Pulmonary artery endothelial cell (primary cell): ENCODE measurements around the gene NIPSNAP3A. TPM values are rescaled to one million over a fixed set of nuclear protein-coding genes. Genes with fewer than 3 reads are reported as not detected.

Experiments used
- DNase-seq: peaks from one replicate; pipeline ENCODE4 v3.0.0-alpha.2; 2011; ENCODE audit warnings: low read depth, low spot score
- total RNA-seq: library from RNA; depleted of rRNA; stranded (reverse); fragments of >200 nt; gene quantifications from 2 replicates; pipeline ENCODE4 v1.2.3, GENCODE V29; 2014

The NIPSNAP3A gene
- total RNA-seq, 1 donor from 2014 or later: 54.5 TPM

DNA sequence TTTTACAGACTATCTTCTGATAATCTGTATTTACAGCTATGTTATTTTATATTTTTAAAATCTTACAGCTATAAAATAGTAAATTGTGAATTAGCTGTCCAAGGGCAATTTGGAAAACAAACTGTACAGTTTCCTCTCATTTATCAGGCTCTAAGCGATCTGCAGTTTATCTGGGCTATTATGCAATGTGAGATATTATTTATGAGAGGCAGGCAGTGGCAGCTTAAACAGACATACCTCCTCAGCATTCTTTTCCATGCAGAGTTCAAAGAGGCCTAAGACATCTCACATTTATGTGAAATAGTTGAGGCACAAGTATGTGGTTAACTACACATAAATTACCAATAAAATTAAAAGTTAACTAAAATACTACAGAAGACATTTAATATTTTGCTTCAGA lies 26.6 kb downstream of the NIPSNAP3A start:
- no peak for DNase-seq

- no peak for DNase-seq
Observed at GRCh38 chr9:104774831-104775573, 27.5 kb downstream of the NIPSNAP3A start.

- no peak for DNase-seq
Observed at GRCh38 chr9:104775574-104775936, 28.1 kb downstream of the NIPSNAP3A start.

- no peak for DNase-seq
Observed at GRCh38 chr9:104775976-104776375, 28.5 kb downstream of the NIPSNAP3A start.

DNA sequence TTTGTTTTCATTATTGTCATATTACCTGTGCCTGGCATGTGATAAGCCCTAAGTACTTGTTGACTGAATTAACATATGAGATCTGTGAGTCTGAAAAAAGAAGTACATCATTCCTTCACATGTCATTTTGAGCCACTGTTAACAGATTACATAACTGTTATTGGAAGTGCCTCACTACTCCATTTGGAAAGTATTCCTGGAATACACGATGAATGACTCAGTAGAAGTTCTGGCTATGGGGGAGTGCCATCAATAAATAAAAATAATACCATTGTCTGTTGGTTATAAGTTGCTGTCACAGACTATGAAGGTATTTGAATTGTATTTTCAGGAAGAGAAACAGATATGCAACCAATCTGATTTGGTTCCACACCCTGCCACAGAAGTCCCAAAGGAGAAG lies 29.3 kb downstream of the NIPSNAP3A start:
- no peak for DNase-seq

DNA sequence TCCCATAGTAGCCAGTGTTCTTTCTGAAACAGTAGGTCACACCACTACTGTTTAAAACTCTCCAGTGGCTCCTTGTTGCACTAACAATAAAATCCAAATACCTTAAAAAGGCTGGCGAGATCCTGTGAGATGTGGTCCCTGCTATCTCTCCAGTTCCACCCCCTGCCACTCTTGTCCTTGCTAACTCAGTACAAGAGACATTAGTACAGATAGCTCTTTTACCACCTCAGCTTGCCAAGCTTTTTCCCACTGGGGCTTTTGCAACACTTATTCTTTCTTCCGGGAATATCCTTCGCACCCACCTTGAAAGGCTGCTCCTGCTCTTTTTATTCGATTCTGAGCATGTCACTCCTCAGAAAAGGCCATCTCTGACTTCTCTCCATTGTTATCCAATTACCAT lies 31.3 kb downstream of the NIPSNAP3A start:
- no peak for DNase-seq

GRCh38 chr9:104779334-104779733 lies 31.9 kb downstream of the NIPSNAP3A start:
- DNase-seq: no peak

- no peak for DNase-seq
Observed at GRCh38 chr9:104779946-104780535, 32.6 kb downstream of the NIPSNAP3A start.

GRCh38 chr9:104780796-104781395 lies 33.4 kb downstream of the NIPSNAP3A start:
- DNase-seq: no peak

- no peak for DNase-seq
Observed at GRCh38 chr9:104783588-104783987, 36.1 kb downstream of the NIPSNAP3A start.

DNA sequence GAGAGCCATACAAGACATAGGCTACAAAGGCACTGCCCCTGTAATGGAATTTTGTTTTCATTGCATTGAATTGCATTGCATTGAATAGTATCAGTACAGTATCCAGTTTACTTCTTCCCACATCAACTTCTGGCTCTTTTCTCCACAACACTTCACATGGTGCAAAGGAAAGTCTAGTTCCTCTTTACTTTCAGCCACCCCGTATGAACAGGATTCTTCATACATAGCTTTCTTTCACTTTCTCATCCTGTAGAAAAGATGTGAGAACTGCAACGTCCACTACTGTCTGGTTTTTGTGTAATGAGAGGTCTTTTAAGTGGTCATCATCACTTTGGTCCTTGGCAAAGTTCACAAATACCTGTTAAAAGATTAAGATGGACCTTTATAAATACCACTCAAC lies 36.6 kb downstream of the NIPSNAP3A start:
- DNase-seq: no peak

DNA sequence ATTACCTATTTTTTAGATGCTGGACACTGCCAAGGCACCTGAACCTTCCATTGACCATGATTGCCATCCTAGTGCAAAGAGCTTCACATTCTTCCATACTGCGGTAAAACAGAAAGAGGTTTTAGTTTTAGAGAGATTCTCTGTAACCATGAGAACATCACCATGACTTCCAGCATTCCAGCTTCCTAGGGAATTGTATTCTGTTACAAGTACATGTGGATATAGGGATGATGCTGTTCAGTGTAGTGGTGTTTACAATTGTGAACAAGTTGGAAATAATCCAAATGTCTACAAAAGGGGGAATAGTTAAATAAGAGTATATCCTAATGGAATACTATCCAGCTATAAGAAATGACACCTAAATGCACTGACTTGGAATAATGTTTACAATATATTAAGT lies 38.8 kb downstream of the NIPSNAP3A start:
- no peak for DNase-seq

DNA sequence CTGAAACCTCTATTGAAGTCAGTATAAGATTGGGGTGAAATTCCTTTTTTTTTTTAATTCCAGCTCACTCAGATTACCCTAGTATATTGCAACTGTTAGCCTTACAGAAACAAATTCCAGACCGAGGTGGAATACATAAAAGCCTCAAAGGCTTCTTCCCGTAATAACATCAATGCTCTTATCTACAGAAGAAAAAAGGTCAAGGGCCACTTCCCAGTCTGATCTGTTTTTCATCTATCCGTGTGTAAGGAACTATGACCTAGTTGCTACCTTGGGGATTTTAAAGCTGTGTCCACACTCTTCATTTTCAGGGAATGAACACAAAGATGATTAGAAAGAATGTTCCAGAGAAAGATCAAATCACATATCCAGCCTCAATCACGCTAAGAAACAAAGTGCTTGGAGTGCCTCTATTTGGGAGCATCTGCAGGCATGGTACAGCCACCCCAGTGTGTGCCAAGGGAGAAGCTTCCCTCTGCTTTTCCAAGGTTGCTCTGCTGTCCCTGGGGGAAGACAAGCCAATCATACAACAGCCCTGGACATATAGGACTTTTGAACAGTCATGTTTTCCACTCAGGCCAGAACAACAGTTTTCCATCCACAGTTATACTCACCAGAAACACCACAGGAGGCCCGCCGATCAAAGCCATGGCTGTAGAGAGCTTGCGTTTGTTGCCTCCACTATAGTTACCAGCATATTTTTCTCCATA lies 40.0 kb downstream of the NIPSNAP3A start:
- DNase-seq: no peak

DNA sequence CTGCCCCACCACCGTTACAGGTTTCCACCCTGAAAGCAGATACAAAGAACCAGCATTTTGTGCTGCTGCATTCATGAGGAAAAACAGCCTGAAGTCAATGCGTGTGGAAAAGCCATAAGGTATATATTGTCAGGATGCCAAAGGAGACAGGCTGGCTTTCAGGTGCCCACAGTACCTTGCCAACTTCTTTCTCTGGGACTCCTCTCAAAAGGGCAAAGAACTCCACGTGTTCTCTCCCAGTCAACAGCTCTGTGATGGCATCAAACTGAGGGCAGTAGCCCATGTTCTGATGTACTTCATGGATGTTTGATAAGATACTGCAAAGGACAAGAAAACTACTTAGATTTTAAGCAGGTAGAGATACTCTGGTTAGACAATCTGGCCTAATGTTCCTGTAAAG lies 40.8 kb downstream of the NIPSNAP3A start:
- DNase-seq: no peak

- DNase-seq: no peak
Observed at GRCh38 chr9:104794070-104794469, 46.6 kb downstream of the NIPSNAP3A start.

GRCh38 chr9:104795082-104795481 lies 47.6 kb downstream of the NIPSNAP3A start:
- no peak for DNase-seq

DNA sequence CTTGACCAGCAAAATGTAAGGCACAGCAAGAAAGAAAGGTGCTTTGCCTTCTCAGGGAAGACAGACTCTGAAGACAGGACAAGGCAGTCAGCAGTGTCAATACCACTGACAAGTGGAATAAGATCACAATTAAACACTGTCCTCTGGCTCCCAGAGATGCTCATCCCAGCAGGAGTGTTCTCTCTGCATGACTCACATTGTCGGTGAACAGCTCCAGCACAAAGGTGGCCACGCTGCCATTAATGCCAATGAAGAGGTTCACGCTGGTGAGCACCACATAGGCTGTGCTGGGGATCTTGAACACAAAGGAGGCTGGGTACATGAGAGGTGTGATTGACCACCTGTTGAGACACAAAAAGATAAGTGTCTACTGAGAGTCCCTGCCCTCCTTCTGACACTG lies 48.4 kb downstream of the NIPSNAP3A start:
- no peak for DNase-seq

- DNase-seq: no peak
Observed at GRCh38 chr9:104798209-104798995, 50.9 kb downstream of the NIPSNAP3A start.

- no peak for DNase-seq
Observed at GRCh38 chr9:104800068-104800785, 52.7 kb downstream of the NIPSNAP3A start.

- no peak for DNase-seq
Observed at GRCh38 chr9:104802110-104802509, 54.6 kb downstream of the NIPSNAP3A start.

- no peak for DNase-seq
Observed at GRCh38 chr9:104802906-104803305, 55.4 kb downstream of the NIPSNAP3A start.
